ENCODE results near the gene CDK14.

The CDK14 gene

GRCh38 chr7:90688810-90689209 lies 92.7 kb downstream of the CDK14 start:
- TF ChIP-seq GABPA (IDR thresholded peaks at IDR 0.05; ENCODE audit: low read depth) (no peak), SPI1 (IDR thresholded peaks at IDR 0.05; ENCODE audit: borderline replicate concordance, low read depth) (no peak), POLR2AphosphoS5 (IDR thresholded peaks at IDR 0.05; ENCODE audit: low read depth) (no peak), REST (IDR thresholded peaks at IDR 0.05; ENCODE audit: insufficient replicate concordance, low read depth) (no peak), CTCF (IDR thresholded peaks at IDR 0.05; ENCODE audit: insufficient read depth, low read length) (no peak)
- Histone ChIP-seq H3K27ac (replicated peaks) (no peak overlapping the region), H3K4me3 (replicated peaks; ENCODE audit: insufficient read depth, low read length) (no peak overlapping the region), H3K27me3 (ENCODE audit: insufficient read depth, poor library complexity, severe bottlenecking) (no peaks in the 10 kb centered on the region)
- DNase-seq (ENCODE audit: low read depth in 1 of 2, low spot score in 1 of 2) = no peak

- no peaks in the 10 kb centered on the region for H3K27me3 ChIP-seq (ENCODE audit: insufficient read depth, poor library complexity, severe bottlenecking)
- no peak overlapping the region for H3K27ac ChIP-seq (replicated peaks)
- DNase-seq (ENCODE audit: low read depth in 1 of 2, low spot score in 1 of 2) = no peak
- peak; percentile 79 for TF ChIP-seq SPI1 (IDR thresholded peaks at IDR 0.05; ENCODE audit: borderline replicate concordance, low read depth)
- TF ChIP-seq POLR2AphosphoS5 (IDR thresholded peaks at IDR 0.05; ENCODE audit: low read depth) = no peak
- no peak overlapping the region for H3K4me3 ChIP-seq (replicated peaks; ENCODE audit: insufficient read depth, low read length)
These were observed 93.1 kb downstream of the CDK14 start for GRCh38 chr7:90689260-90689659.

GRCh38 chr7:90690159-90690858 lies 94.2 kb downstream of the CDK14 start:
- TF ChIP-seq POLR2AphosphoS5 (IDR thresholded peaks at IDR 0.05; ENCODE audit: low read depth) = no peak
- no peak for TF ChIP-seq CTCF (IDR thresholded peaks at IDR 0.05; ENCODE audit: insufficient read depth, low read length)
- no peak for TF ChIP-seq SPI1 (IDR thresholded peaks at IDR 0.05; ENCODE audit: borderline replicate concordance, low read depth)
- TF ChIP-seq GABPA (IDR thresholded peaks at IDR 0.05; ENCODE audit: low read depth) = no peak
- no peak for TF ChIP-seq REST (IDR thresholded peaks at IDR 0.05; ENCODE audit: insufficient replicate concordance, low read depth)
- no peak for DNase-seq (ENCODE audit: low read depth in 1 of 2, low spot score in 1 of 2)
- no peak overlapping the region for H3K27ac ChIP-seq (replicated peaks)
- H3K27me3 ChIP-seq (ENCODE audit: insufficient read depth, poor library complexity, severe bottlenecking) = no peaks in the 10 kb centered on the region
- no peak overlapping the region for H3K4me3 ChIP-seq (replicated peaks; ENCODE audit: insufficient read depth, low read length)

DNA sequence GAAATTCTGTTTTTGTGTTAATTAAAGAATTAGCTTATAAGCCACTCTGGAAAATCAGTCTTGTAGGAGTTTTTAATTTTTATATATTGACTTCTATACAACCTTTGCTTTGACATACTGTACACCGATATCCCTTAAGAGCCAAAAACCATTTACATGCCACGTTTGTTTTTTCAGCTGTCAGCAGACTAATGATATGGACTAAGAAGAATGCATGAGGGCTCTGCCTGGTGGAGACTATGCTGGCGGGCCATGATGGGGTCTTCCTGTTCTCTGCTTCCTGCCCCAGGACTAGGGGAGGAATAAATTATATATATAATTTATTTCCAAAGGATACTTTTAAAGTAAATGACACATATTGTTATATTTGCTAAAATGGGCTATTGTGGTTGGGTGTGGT lies 96.3 kb downstream of the CDK14 start:
- Histone ChIP-seq H3K27me3 (ENCODE audit: insufficient read depth, poor library complexity, severe bottlenecking) (no peaks in the 10 kb centered on the region), H3K27ac (replicated peaks) (no peak overlapping the region), H3K4me3 (replicated peaks; ENCODE audit: insufficient read depth, low read length) (no peak overlapping the region)
- no peak for TF ChIP-seq GABPA (IDR thresholded peaks at IDR 0.05; ENCODE audit: low read depth)
- TF ChIP-seq POLR2AphosphoS5 (IDR thresholded peaks at IDR 0.05; ENCODE audit: low read depth) = no peak
- no peak for TF ChIP-seq SPI1 (IDR thresholded peaks at IDR 0.05; ENCODE audit: borderline replicate concordance, low read depth)
- no peak for TF ChIP-seq REST (IDR thresholded peaks at IDR 0.05; ENCODE audit: insufficient replicate concordance, low read depth)
- no peak for TF ChIP-seq CTCF (IDR thresholded peaks at IDR 0.05; ENCODE audit: insufficient read depth, low read length)
- no peak for DNase-seq (ENCODE audit: low read depth in 1 of 2, low spot score in 1 of 2)
